Fibroblast of lung (primary cell): ENCODE data around the gene GALNT17.

Source experiments
- EZH2 ChIP-seq: IDR thresholded peaks from 2 replicates; pipeline ENCODE4 v1.5.1; 2012; ENCODE audit warnings: low read length, control low read depth, mild to moderate bottlenecking; ENCODE audit errors: missing control alignments
- TF ChIP-seq, protein P1 (sequence below), 2 donors: IDR thresholded peaks in 1 of 2; conservative IDR thresholded peaks in 1 of 2; 1 replicate in 1 of 2; 2 replicates in 1 of 2; pipeline ENCODE4 v1.5.1; 2011 to 2012; ENCODE audit warnings: low read length in 2 of 2, control low read depth in 1 of 2, inconsistent platforms in 1 of 2, low read depth in 1 of 2, mild to moderate bottlenecking in 1 of 2

DNA sequence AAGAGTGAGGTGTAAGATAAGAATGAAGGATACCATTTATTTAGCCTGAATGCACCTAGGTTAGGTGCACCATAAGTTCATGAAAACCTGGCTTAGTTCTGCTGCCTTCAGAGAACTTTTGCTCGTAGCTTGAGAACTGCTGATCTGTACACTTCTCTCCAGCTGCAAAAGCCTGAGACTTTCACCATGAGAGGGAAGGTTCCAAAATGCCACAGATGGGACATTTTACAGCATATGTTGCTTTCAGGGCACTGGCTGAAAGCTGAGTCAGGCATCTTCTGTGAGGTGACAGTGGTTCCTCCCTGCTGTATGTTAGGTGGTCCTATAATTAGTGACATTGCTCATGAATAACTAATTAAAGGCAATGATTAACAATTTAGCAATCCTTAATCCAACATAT is 298.3 kb downstream of the GALNT17 start:
- TF ChIP-seq, protein P1, sequence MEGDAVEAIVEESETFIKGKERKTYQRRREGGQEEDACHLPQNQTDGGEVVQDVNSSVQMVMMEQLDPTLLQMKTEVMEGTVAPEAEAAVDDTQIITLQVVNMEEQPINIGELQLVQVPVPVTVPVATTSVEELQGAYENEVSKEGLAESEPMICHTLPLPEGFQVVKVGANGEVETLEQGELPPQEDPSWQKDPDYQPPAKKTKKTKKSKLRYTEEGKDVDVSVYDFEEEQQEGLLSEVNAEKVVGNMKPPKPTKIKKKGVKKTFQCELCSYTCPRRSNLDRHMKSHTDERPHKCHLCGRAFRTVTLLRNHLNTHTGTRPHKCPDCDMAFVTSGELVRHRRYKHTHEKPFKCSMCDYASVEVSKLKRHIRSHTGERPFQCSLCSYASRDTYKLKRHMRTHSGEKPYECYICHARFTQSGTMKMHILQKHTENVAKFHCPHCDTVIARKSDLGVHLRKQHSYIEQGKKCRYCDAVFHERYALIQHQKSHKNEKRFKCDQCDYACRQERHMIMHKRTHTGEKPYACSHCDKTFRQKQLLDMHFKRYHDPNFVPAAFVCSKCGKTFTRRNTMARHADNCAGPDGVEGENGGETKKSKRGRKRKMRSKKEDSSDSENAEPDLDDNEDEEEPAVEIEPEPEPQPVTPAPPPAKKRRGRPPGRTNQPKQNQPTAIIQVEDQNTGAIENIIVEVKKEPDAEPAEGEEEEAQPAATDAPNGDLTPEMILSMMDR (conservative IDR thresholded peaks at IDR 0.05 in 1 of 2, IDR thresholded peaks at IDR 0.05 in 1 of 2; ENCODE audit: low read depth in 1 of 2, low read length in 2 of 2): no peak
- no peak for TF ChIP-seq EZH2
